Medulla oblongata (tissue), 1 donor: ENCODE data around the gene ANKRD9.
"Not testable (repeated sequence)": the region's sequence is repeated elsewhere in the genome, so short reads cannot be mapped to it uniquely, and the experiment has no call there.

ENCODE experiments used
- DNase-seq: peaks from one replicate; pipeline ENCODE4 v3.0.0-alpha.2; 2015; ENCODE audit errors: extremely low spot score

Gene ANKRD9

GRCh38 chr14:102509746-102510615 is at the start of gene ANKRD9:
Gene ANKRD9 (minus strand): TSS chr14:102509776. CDS start chr14:102507889, 1,887 bp downstream.
- DNase-seq: peak; percentile 93

GRCh38 chr14:102558556-102558955 is 49.0 kb upstream of the ANKRD9 start:
- no peak for DNase-seq

GRCh38 chr14:102557434-102558226 is 48.1 kb upstream of the ANKRD9 start:
- no peak for DNase-seq

GRCh38 chr14:102556098-102556677 is 46.6 kb upstream of the ANKRD9 start:
- DNase-seq: no peak

GRCh38 chr14:102554821-102555819 is 45.5 kb upstream of the ANKRD9 start:
- DNase-seq: peak; percentile 9

GRCh38 chr14:102551995-102552705 is 42.6 kb upstream of the ANKRD9 start:
- DNase-seq: no peak

- not testable (repeated sequence) for DNase-seq
Observed at GRCh38 chr14:102550927-102551401, 41.4 kb upstream of the ANKRD9 start.

GRCh38 chr14:102548616-102549240 is 39.2 kb upstream of the ANKRD9 start:
- DNase-seq: no peak

GRCh38 chr14:102545461-102546265 is 36.1 kb upstream of the ANKRD9 start:
- DNase-seq: no peak

- DNase-seq: no peak
Observed at GRCh38 chr14:102544747-102545460, 35.3 kb upstream of the ANKRD9 start.

GRCh38 chr14:102544046-102544746 is 34.6 kb upstream of the ANKRD9 start:
- no peak for DNase-seq

- no peak for DNase-seq
Observed at GRCh38 chr14:102541771-102542170, 32.2 kb upstream of the ANKRD9 start.

GRCh38 chr14:102541029-102541491 is 31.5 kb upstream of the ANKRD9 start:
- DNase-seq: not testable (repeated sequence)

GRCh38 chr14:102540315-102541028 is 30.9 kb upstream of the ANKRD9 start:
- no peak for DNase-seq

- no peak for DNase-seq
Observed at GRCh38 chr14:102539544-102540314, 30.2 kb upstream of the ANKRD9 start.
